GM23338 (cell line): Measurements from ENCODE around the gene BCL2L12.

Experiments used
- CREB1 ChIP-seq: fragments of 250-450 bp; sonication (Bioruptor Pico); IDR thresholded peaks from 2 replicates; pipeline ENCODE4 v1.5.0; 2020; ENCODE audit warnings: low read depth, mild to moderate bottlenecking, moderate library complexity
- CTCF ChIP-seq, 2 experiments: fragments of 200-600 bp in 1 of 2; sonication (generic) in 1 of 2; conservative IDR thresholded peaks; 2 replicates each; pipeline versions ENCODE4 v1.5.1 to v1.6.1; 2016 to 2017; ENCODE audit warnings: antibody characterized with exemption in 2 of 2, low read depth in 2 of 2, mild to moderate bottlenecking in 2 of 2, moderate library complexity in 1 of 2
- EZH2 ChIP-seq: fragments of 200-600 bp; sonication (generic); IDR thresholded peaks from one replicate; pipeline ENCODE4 v1.8.0; 2017; ENCODE audit warnings: antibody characterized with exemption, mild to moderate bottlenecking, low read depth; ENCODE audit not compliant: unreplicated experiment
- EZH2phosphoT487 ChIP-seq: fragments of 200-600 bp; sonication (generic); IDR thresholded peaks from one replicate; pipeline ENCODE4 v1.8.1; 2018; ENCODE audit warnings: antibody characterized with exemption; ENCODE audit not compliant: unreplicated experiment
- JUNB ChIP-seq: IDR thresholded peaks from one replicate; pipeline ENCODE4 v1.6.1; 2016; ENCODE audit warnings: antibody characterized with exemption; ENCODE audit not compliant: unreplicated experiment
- NANOG ChIP-seq: IDR thresholded peaks from 2 replicates; pipeline ENCODE4 v1.6.1; 2016; ENCODE audit warnings: antibody characterized with exemption, borderline replicate concordance
- POLR2AphosphoS5 ChIP-seq: IDR thresholded peaks from 2 replicates; pipeline ENCODE4 v1.6.1; 2016; ENCODE audit warnings: antibody characterized with exemption, low read depth
- REST ChIP-seq: IDR thresholded peaks from one replicate; pipeline ENCODE4 v1.6.1; 2018; ENCODE audit warnings: antibody characterized with exemption; ENCODE audit not compliant: unreplicated experiment
- STAT1 ChIP-seq: IDR thresholded peaks from one replicate; pipeline ENCODE4 v1.6.1; 2016; ENCODE audit warnings: antibody characterized with exemption; ENCODE audit not compliant: unreplicated experiment
- ZNF114 ChIP-seq: fragments of 250-450 bp; sonication (Bioruptor Pico); IDR thresholded peaks from 2 replicates; pipeline ENCODE4 v1.5.0; 2020; ENCODE audit warnings: mild to moderate bottlenecking, moderate library complexity
- ZNF331 ChIP-seq: fragments of 250-450 bp; sonication (Bioruptor Pico); IDR thresholded peaks from 2 replicates; pipeline ENCODE4 v1.5.0; 2020; ENCODE audit warnings: low read depth, mild to moderate bottlenecking, moderate library complexity
- ZNF462 ChIP-seq: fragments of 250-450 bp; sonication (Bioruptor Pico); IDR thresholded peaks from 2 replicates; pipeline ENCODE4 v1.5.0; 2020; ENCODE audit warnings: mild to moderate bottlenecking, moderate library complexity

GRCh38 chr19:49689133-49690078 lies 23.7 kb downstream of the BCL2L12 start, which contains the start of gene ADM5:
- TF ChIP-seq CTCF (conservative IDR thresholded peaks at IDR 0.05; ENCODE audit: low read depth in 2 of 2) (peak; percentile 69 to 84), CREB1 (CRISPR knock-in tag) (no peak), POLR2AphosphoS5 (peak; percentile 50), REST (no peak), EZH2 (no peak), EZH2phosphoT487 (no peak), ZNF462 (CRISPR knock-in tag) (no peak), ZNF114 (no peak), STAT1 (no peak), NANOG (no peak), ZNF331 (no peak), JUNB (no peak)
